ENCODE data around the gene C13orf46. TPM values are rescaled to one million over a fixed set of nuclear protein-coding genes. Genes with fewer than 3 reads are reported as not detected.

The C13orf46 gene
- total RNA-seq, 1 donor from 2014 or later = 0.29 TPM

GRCh38 chr13:114019367-114019766 is 45.5 kb upstream of the C13orf46 start:
- H3K27ac Mint-ChIP-seq = no peak overlapping the region
- H3K36me3 Mint-ChIP-seq = no peaks in the 10 kb centered on the region
- no peaks in the 10 kb centered on the region for H3K9me3 Mint-ChIP-seq
- no peak overlapping the region for H3K4me3 Mint-ChIP-seq
- H3K27me3 Mint-ChIP-seq = no peaks in the 10 kb centered on the region
- TF ChIP-seq, protein P1, sequence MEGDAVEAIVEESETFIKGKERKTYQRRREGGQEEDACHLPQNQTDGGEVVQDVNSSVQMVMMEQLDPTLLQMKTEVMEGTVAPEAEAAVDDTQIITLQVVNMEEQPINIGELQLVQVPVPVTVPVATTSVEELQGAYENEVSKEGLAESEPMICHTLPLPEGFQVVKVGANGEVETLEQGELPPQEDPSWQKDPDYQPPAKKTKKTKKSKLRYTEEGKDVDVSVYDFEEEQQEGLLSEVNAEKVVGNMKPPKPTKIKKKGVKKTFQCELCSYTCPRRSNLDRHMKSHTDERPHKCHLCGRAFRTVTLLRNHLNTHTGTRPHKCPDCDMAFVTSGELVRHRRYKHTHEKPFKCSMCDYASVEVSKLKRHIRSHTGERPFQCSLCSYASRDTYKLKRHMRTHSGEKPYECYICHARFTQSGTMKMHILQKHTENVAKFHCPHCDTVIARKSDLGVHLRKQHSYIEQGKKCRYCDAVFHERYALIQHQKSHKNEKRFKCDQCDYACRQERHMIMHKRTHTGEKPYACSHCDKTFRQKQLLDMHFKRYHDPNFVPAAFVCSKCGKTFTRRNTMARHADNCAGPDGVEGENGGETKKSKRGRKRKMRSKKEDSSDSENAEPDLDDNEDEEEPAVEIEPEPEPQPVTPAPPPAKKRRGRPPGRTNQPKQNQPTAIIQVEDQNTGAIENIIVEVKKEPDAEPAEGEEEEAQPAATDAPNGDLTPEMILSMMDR (conservative IDR thresholded peaks at IDR 0.05) = no peak
- no peak for DNase-seq (ENCODE audit: extremely low spot score, unreplicated experiment)
- peaks cover 4% of the 10 kb centered on the region for H3K4me1 Mint-ChIP-seq (ENCODE audit: unreplicated experiment)

DNA sequence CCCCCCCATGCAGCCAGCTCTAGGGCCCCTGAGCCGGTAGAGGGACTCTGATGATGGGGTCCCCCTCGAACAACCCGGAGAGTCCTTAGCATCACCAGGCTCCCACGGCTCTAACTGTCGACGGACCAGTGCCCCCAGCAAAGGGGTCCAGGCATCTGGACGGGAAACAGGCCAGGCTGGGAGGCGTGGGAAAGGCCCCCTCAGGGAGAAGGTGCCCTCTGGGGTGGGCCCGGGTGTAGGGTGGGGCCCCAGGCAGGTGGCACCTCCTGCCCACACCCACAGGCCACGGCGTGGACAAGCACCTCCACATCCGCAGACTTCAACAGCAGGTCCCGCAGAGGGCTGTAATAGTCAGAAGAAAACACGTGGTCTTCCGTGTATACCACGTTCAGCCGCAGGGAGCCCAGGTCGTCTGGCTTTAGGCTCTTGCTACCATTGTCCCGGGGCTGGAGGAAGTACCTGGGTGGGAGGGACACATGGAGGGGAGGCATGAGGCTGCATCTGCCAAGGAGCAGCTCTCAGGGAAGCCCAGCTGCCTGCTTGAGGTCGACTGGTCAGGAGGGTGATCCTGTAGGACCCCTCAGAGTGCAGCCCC is 44.7 kb upstream of the C13orf46 start:
- H3K4me1 Mint-ChIP-seq (ENCODE audit: unreplicated experiment) = peaks cover 4% of the 10 kb centered on the region
- H3K36me3 Mint-ChIP-seq = no peaks in the 10 kb centered on the region
- no peak for DNase-seq (ENCODE audit: extremely low spot score, unreplicated experiment)
- H3K27ac Mint-ChIP-seq = no peak overlapping the region
- H3K27me3 Mint-ChIP-seq = no peaks in the 10 kb centered on the region
- TF ChIP-seq, protein P1 (conservative IDR thresholded peaks at IDR 0.05) = no peak
- H3K4me3 Mint-ChIP-seq = no peak overlapping the region
- H3K9me3 Mint-ChIP-seq = no peaks in the 10 kb centered on the region

DNA sequence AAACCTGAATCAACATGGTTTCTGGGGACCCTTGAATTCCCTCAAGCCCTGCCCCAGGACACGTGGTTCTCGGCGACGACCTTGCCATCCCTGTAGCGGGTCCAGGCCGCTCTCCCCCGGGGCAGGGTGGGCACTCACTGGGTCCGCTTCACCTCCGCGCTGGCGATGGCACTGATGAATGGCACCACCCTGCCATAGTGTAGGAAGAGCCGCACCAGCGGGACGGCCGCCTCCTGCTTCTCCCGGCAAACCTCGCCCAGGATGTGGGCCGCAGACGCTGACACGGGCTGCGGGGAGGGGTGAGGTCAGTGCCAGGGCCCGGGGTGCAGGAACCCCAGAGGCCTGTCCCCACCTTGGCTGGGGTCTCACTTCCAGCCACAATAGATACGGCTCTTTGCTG is 44.1 kb upstream of the C13orf46 start:
- no peak for DNase-seq (ENCODE audit: extremely low spot score, unreplicated experiment)
- Mint-ChIP-seq H3K36me3 (no peaks in the 10 kb centered on the region), H3K4me3 (no peak overlapping the region), H3K27ac (no peak overlapping the region), H3K27me3 (no peaks in the 10 kb centered on the region), H3K4me1 (ENCODE audit: unreplicated experiment) (peaks cover 4% of the 10 kb centered on the region), H3K9me3 (no peaks in the 10 kb centered on the region)
- TF ChIP-seq, protein P1 (conservative IDR thresholded peaks at IDR 0.05) = no peak

DNA sequence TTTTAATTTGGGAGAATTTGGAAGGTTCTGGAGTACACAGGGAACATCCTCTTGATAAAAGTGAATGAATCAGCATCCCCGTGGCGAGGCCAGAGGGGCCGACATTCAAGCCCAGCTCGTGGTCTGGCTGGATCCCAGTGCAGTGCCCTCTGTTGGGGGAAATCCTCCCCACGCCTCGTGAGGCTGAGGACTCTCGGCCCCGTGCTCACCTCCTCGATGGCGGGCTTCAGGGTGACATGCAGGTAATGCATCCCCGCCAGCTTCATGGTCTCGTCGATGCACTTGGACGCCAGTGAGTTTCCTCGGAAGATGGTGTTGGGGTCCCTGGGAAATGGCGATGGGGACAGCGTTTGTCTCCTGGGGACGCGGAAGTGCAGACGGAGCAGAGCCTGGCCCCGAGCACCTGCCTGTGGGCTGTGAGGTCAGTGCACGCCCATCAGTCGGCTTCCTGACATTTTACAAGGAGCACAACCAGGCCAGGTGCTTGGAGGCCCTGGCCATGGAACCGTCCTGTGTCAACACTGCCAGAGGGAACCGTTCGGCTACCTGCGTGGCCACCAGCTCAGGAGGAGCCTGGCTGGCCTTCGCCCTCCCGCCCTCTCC is 43.3 kb upstream of the C13orf46 start:
- Mint-ChIP-seq H3K9me3 (no peaks in the 10 kb centered on the region), H3K4me3 (no peak overlapping the region), H3K27me3 (no peaks in the 10 kb centered on the region), H3K36me3 (no peaks in the 10 kb centered on the region), H3K4me1 (ENCODE audit: unreplicated experiment) (peaks cover 4% of the 10 kb centered on the region), H3K27ac (no peak overlapping the region)
- TF ChIP-seq, protein P1 (conservative IDR thresholded peaks at IDR 0.05) = peak; percentile 55
- no peak for DNase-seq (ENCODE audit: extremely low spot score, unreplicated experiment)

DNA sequence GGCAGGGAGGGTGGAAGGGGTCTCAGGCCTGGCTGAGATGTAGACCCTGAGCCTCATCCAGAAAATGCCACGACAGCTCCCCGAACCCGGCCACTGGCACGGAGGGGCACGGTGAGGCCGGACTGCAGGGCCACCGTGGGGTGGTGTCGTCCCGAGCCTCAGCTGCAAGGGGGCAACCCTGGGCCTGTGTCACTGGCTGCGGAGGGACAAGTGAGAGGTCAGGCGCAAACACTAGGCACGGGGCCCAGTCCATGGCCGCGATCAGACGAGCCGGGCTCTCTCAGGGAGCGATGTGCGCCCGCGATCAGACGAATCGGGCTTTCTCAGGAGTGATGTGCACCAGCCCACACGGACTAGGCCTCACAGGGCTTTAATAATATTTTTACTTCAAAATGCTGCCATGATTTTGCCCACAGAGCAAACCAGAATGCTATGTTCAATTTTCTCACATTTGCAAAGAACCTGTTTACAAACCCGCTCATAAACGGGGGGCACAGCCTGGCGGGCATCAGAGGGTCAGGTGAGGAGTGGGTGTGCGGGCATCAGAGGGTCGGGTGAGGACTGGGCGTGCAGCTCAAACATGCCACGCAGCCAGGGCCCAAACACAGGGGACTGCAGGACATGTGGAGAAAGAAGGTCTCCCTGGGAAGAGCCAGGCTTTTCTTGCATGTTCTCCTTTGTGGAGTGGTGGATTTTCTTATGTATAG is 42.6 kb upstream of the C13orf46 start:
- Mint-ChIP-seq H3K4me1 (ENCODE audit: unreplicated experiment) (peaks cover 4% of the 10 kb centered on the region), H3K27me3 (no peaks in the 10 kb centered on the region), H3K36me3 (no peaks in the 10 kb centered on the region), H3K9me3 (no peaks in the 10 kb centered on the region), H3K27ac (no peak overlapping the region), H3K4me3 (no peak overlapping the region)
- TF ChIP-seq, protein P1 (conservative IDR thresholded peaks at IDR 0.05) = no peak
- no peak for DNase-seq (ENCODE audit: extremely low spot score, unreplicated experiment)
